Loucy (cell line): Measurements from ENCODE around the gene SLC9B1.
A peak's percentile ranks its signal among the peaks of the same experiment; 100 is the strongest.

ENCODE experiments used
- H2AFZ ChIP-seq: fragments of 200-600 bp; sonication (generic); 2 replicates; pipeline ENCODE4 v1.6.0; 2016; ENCODE audit warnings: antibody characterized with exemption, mild to moderate bottlenecking, low read length, moderate library complexity
- H3F3A ChIP-seq: fragments of 200-600 bp; 2 replicates; pipeline ENCODE4 v1.6.0; 2016; ENCODE audit warnings: antibody characterized with exemption, low read depth, mild to moderate bottlenecking
- H3K27me3 ChIP-seq: fragments of 200-600 bp; sonication (generic); 2 replicates; pipeline ENCODE4 v1.6.1; 2014; ENCODE audit warnings: low read length, mild to moderate bottlenecking; ENCODE audit not compliant: insufficient read depth, poor library complexity, severe bottlenecking
- H3K36me3 ChIP-seq: fragments of 200-600 bp; sonication (generic); 2 replicates; pipeline ENCODE4 v1.6.1; 2016; ENCODE audit warnings: low read length; ENCODE audit not compliant: insufficient read depth
- H3K4me1 ChIP-seq: fragments of 200-600 bp; sonication (generic); 2 replicates; pipeline ENCODE4 v1.5.1; 2014; ENCODE audit warnings: low read length, mild to moderate bottlenecking; ENCODE audit not compliant: insufficient read depth, poor library complexity, severe bottlenecking
- H3K4me2 ChIP-seq: fragments of 200-600 bp; sonication (generic); 2 replicates; pipeline ENCODE4 v1.6.0; 2014; ENCODE audit warnings: antibody characterized with exemption, low read length, low read depth, mild to moderate bottlenecking; ENCODE audit not compliant: poor library complexity, severe bottlenecking
- H3K4me3 ChIP-seq: fragments of 200-600 bp; sonication (generic); 2 replicates; pipeline ENCODE4 v1.5.1; 2014; ENCODE audit warnings: low read length, mild to moderate bottlenecking, mixed read lengths; ENCODE audit not compliant: poor library complexity, severe bottlenecking
- H3K79me2 ChIP-seq: fragments of 200-600 bp; sonication (generic); 2 replicates; pipeline ENCODE4 v1.6.1; 2014; ENCODE audit warnings: low read length; ENCODE audit not compliant: insufficient read depth
- H3K9ac ChIP-seq: fragments of 200-600 bp; sonication (generic); 2 replicates; pipeline ENCODE4 v1.6.0; 2014; ENCODE audit warnings: mild to moderate bottlenecking, low read depth, low read length, moderate library complexity; ENCODE audit not compliant: poor library complexity, severe bottlenecking
- H3K9me2 ChIP-seq: fragments of 200-600 bp; sonication (generic); replicated peaks from 2 replicates; pipeline ENCODE4 v1.6.1; 2016; ENCODE audit warnings: low read depth, low read length, mixed read lengths
- H3K9me3 ChIP-seq: fragments of 200-600 bp; sonication (generic); 2 replicates; pipeline ENCODE4 v1.6.1; 2014; ENCODE audit warnings: mild to moderate bottlenecking, antibody characterized with exemption, low read length, low read depth; ENCODE audit not compliant: insufficient read depth
- H4K20me1 ChIP-seq: fragments of 200-600 bp; sonication (generic); 2 replicates; pipeline ENCODE4 v1.6.0; 2014; ENCODE audit warnings: antibody characterized with exemption, low read length, mild to moderate bottlenecking; ENCODE audit not compliant: insufficient read depth, poor library complexity, severe bottlenecking
- EZH2phosphoT487 ChIP-seq: fragments of 200-600 bp; IDR thresholded peaks from 2 replicates; pipeline ENCODE4 v1.6.1; 2018; ENCODE audit warnings: antibody characterized with exemption, mild to moderate bottlenecking, moderate library complexity, borderline replicate concordance
- TF ChIP-seq, protein P1 (sequence below): fragments of 200-600 bp; sonication (generic); conservative IDR thresholded peaks from 2 replicates; pipeline ENCODE4 v1.5.1; 2014; ENCODE audit warnings: mild to moderate bottlenecking, antibody characterized with exemption, low read length

SLC9B1 gene

DNA sequence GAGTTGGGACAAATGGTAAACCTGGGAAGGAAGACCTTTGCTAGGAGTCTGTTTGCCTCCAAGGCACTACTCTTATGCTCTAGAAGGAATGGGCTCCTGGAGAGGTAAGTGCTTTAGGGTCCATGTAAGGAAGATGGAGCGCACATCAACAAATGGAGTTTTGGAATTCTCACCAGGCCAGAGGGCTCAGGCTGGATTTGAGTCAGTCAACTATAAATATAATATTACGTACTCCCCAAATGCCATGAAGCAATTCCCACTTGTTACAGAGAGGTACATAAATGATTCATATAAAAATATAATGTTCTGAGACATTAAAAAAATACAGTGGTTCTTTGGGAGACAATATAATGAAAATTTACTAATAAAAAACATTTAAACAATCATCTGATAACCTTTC lies 1.6 kb upstream of the SLC9B1 start:
- Histone ChIP-seq H3K9me3 (no peaks in the 10 kb centered on the region), H3K9me2 (no peaks in the 10 kb centered on the region), H3K27me3 (no peaks in the 10 kb centered on the region), H3K4me3 (no peak overlapping the region), H3K9ac (no peak overlapping the region), H3K36me3 (no peaks in the 10 kb centered on the region), H3K4me2 (no peak overlapping the region), H3F3A (no peaks in the 10 kb centered on the region), H4K20me1 (no peaks in the 10 kb centered on the region), H3K4me1 (peaks cover 14% of the 10 kb centered on the region), H3K79me2 (no peaks in the 10 kb centered on the region), H2AFZ (no peak overlapping the region)
- TF ChIP-seq, protein P1, sequence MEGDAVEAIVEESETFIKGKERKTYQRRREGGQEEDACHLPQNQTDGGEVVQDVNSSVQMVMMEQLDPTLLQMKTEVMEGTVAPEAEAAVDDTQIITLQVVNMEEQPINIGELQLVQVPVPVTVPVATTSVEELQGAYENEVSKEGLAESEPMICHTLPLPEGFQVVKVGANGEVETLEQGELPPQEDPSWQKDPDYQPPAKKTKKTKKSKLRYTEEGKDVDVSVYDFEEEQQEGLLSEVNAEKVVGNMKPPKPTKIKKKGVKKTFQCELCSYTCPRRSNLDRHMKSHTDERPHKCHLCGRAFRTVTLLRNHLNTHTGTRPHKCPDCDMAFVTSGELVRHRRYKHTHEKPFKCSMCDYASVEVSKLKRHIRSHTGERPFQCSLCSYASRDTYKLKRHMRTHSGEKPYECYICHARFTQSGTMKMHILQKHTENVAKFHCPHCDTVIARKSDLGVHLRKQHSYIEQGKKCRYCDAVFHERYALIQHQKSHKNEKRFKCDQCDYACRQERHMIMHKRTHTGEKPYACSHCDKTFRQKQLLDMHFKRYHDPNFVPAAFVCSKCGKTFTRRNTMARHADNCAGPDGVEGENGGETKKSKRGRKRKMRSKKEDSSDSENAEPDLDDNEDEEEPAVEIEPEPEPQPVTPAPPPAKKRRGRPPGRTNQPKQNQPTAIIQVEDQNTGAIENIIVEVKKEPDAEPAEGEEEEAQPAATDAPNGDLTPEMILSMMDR, result no peak
- TF ChIP-seq EZH2phosphoT487, result no peak

DNA sequence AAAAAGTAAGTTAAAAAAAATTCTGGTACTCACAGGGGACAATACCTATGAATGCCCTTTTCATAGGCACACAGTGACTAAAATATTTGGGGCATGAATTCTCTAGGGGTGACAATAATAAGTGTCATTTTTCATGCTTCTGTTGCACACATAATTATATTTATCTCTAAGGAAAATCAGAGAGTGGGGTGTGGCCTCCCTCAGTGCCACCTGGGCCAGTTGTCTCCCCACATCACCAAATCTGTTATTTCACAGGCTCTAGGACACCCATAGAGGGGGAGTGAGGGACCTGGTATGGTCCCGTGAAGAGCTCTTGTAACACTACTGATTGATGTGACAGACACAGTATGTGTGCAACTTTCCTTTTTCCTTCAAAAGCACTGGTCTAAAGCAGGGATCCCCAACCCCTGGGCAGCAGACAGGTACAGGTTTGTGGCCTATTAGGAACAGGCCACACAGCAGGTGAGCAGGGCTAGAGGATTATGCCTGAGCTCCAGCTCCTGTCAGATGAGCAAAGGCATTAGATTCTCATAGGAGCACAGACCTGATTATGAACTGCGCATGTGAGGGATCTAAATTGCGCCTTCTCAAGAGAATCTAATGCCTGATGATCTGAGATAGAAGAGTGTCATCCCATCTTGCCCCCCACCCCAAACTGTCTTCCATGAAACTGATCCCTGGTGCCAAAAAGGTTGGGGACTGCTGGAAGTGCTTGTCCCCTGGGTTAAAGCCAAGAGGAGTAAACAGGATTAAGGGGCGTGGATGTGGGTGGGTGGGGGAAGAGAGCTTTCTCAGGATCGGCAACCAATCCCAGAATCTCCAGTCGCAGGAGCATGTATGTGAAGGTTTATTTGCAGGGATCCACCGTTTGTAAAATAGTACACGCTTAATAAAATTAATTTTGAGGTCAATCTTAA lies 856 bp downstream of the SLC9B1 start:
- Histone ChIP-seq H3K79me2 (no peaks in the 10 kb centered on the region), H3K9ac (peak overlapping the region; percentile 78), H3K4me3 (peak overlapping the region; percentile 76), H3K36me3 (no peaks in the 10 kb centered on the region), H3K27me3 (no peaks in the 10 kb centered on the region), H3K4me1 (peaks cover 14% of the 10 kb centered on the region), H2AFZ (peak overlapping the region; percentile 86), H3K9me3 (no peaks in the 10 kb centered on the region), H3F3A (no peaks in the 10 kb centered on the region), H3K9me2 (no peaks in the 10 kb centered on the region), H4K20me1 (no peaks in the 10 kb centered on the region), H3K4me2 (peak overlapping the region; percentile 80)
- TF ChIP-seq, protein P1, result no peak
- no peak for TF ChIP-seq EZH2phosphoT487

GRCh38 chr4:103012551-103012950 lies 7.0 kb downstream of the SLC9B1 start:
- H3K27me3 ChIP-seq, result no peaks in the 10 kb centered on the region
- H3K4me3 ChIP-seq, result no peak overlapping the region
- no peaks in the 10 kb centered on the region for H4K20me1 ChIP-seq
- no peak overlapping the region for H3K9ac ChIP-seq
- H3K4me1 ChIP-seq, result no peaks in the 10 kb centered on the region
- no peaks in the 10 kb centered on the region for H3K9me3 ChIP-seq
- no peaks in the 10 kb centered on the region for H3F3A ChIP-seq
- no peak overlapping the region for H2AFZ ChIP-seq
- no peak overlapping the region for H3K4me2 ChIP-seq
- no peaks in the 10 kb centered on the region for H3K36me3 ChIP-seq
- no peak for TF ChIP-seq EZH2phosphoT487
- TF ChIP-seq, protein P1, result no peak
- no peaks in the 10 kb centered on the region for H3K79me2 ChIP-seq
- no peaks in the 10 kb centered on the region for H3K9me2 ChIP-seq
